ENCODE measurements around the gene RPS6KA3. TPM values are rescaled to one million over a fixed set of nuclear protein-coding genes. Genes with fewer than 3 reads are reported as not detected.

The RPS6KA3 gene
- polyA plus RNA-seq, 1 of the 3 experiments (the other 2 are of a cell fraction): 14.3 TPM

- no peak overlapping the region for H3K4me2 ChIP-seq
- H3K4me3 ChIP-seq (ENCODE audit: low read depth in 2 of 2, low read length in 1 of 2): no peak overlapping the region
- H4K20me1 ChIP-seq (ENCODE audit: insufficient read depth): no peaks in the 10 kb centered on the region
- H2AFZ ChIP-seq (ENCODE audit: low read depth): no peak overlapping the region
- 0 out of 2 replicates have a peak, but pooled peaks have one; percentile 9 for TF ChIP-seq GABPA (IDR thresholded peaks at IDR 0.05; ENCODE audit: low read depth)
- TF ChIP-seq SMC3 (IDR thresholded peaks at IDR 0.05; ENCODE audit: low read depth, low read length): no peak
- peak; percentile 61 for TF ChIP-seq TCF12 (IDR thresholded peaks at IDR 0.05)
- TF ChIP-seq PBX3 (IDR thresholded peaks at IDR 0.05): peak; percentile 57
- no peaks in the 10 kb centered on the region for H3K9me3 ChIP-seq
- H3F3A ChIP-seq (replicated peaks; ENCODE audit: insufficient read depth): no peaks in the 10 kb centered on the region
- H3K27me3 ChIP-seq (ENCODE audit: insufficient read depth): no peaks in the 10 kb centered on the region
- ChIA-PET POLR2A (no interaction called here), CTCF (no interaction called here)
- H3K4me1 ChIP-seq (ENCODE audit: control insufficient read depth in 1 of 2, insufficient read depth in 2 of 2, low read depth in 1 of 2, low read length in 1 of 2): no peaks in the 10 kb centered on the region; a peak in 1 of 4 replicates
- H3K79me2 ChIP-seq (ENCODE audit: insufficient read depth): no peaks in the 10 kb centered on the region
- peak overlapping the region in 1 of 2 experiments; percentile 60; a peak in 1 of 4 replicates for H3K27ac ChIP-seq (ENCODE audit: low read depth in 2 of 2, low read length in 1 of 2)
- no peaks in the 10 kb centered on the region for H3K36me3 ChIP-seq (replicated peaks in 1 of 2; ENCODE audit: control insufficient read depth in 1 of 2, insufficient read depth in 2 of 2, low read length in 1 of 2)
- H3K9me2 ChIP-seq: no peaks in the 10 kb centered on the region
- DNase-seq: peak; percentile 11
- 7% methylated on average over 1 of the region's 1 CpG for WGBS (ENCODE audit: low lambda C conversion rate)
- H3K9ac ChIP-seq: no peak overlapping the region
These were observed 17.7 kb upstream of the RPS6KA3 start for GRCh38 chrX:20284444-20284843.

GRCh38 chrX:20280938-20281337 lies 14.2 kb upstream of the RPS6KA3 start:
- Histone ChIP-seq H3K4me3 (ENCODE audit: low read depth in 2 of 2, low read length in 1 of 2) (no peak overlapping the region), H3K4me1 (ENCODE audit: control insufficient read depth in 1 of 2, insufficient read depth in 2 of 2, low read depth in 1 of 2, low read length in 1 of 2) (no peaks in the 10 kb centered on the region; a peak in 1 of 4 replicates), H2AFZ (ENCODE audit: low read depth) (no peak overlapping the region), H4K20me1 (ENCODE audit: insufficient read depth) (no peaks in the 10 kb centered on the region), H3K9ac (no peak overlapping the region), H3K9me3 (no peaks in the 10 kb centered on the region), H3K36me3 (replicated peaks in 1 of 2; ENCODE audit: control insufficient read depth in 1 of 2, insufficient read depth in 2 of 2, low read length in 1 of 2) (no peaks in the 10 kb centered on the region), H3K79me2 (ENCODE audit: insufficient read depth) (no peaks in the 10 kb centered on the region), H3F3A (replicated peaks; ENCODE audit: insufficient read depth) (no peaks in the 10 kb centered on the region), H3K27ac (ENCODE audit: low read depth in 2 of 2, low read length in 1 of 2) (no peak overlapping the region), H3K4me2 (no peak overlapping the region), H3K9me2 (no peaks in the 10 kb centered on the region), H3K27me3 (ENCODE audit: insufficient read depth) (no peaks in the 10 kb centered on the region)
- ChIA-PET CTCF (no interaction called here), POLR2A (no interaction called here)
- no peak for DNase-seq
- WGBS (ENCODE audit: low lambda C conversion rate): 57% methylated on average over 4 of the region's 4 CpGs
- TF ChIP-seq RAD21 (IDR thresholded peaks at IDR 0.05; ENCODE audit: low read length) (no peak), GATA2 (CRISPR knock-in tag; IDR thresholded peaks at IDR 0.05) (no peak), ELF1 (IDR thresholded peaks at IDR 0.05) (no peak), NFIC (IDR thresholded peaks at IDR 0.05; ENCODE audit: borderline replicate concordance) (no peak), FOXJ3 (CRISPR knock-in tag; IDR thresholded peaks at IDR 0.05) (no peak), MAX (IDR thresholded peaks at IDR 0.05; ENCODE audit: low read depth) (no peak), USF1 (IDR thresholded peaks at IDR 0.05; ENCODE audit: borderline replicate concordance, low read depth) (no peak), IRF3 (IDR thresholded peaks at IDR 0.05; ENCODE audit: low read depth, low read length) (no peak), GABPA (IDR thresholded peaks at IDR 0.05; ENCODE audit: low read depth) (no peak), YY1 (IDR thresholded peaks at IDR 0.05; ENCODE audit: low read depth) (no peak), FOSL2 (IDR thresholded peaks at IDR 0.05; ENCODE audit: borderline replicate concordance, low read depth) (no peak)

Data from SK-N-SH (cell line).